Measurements from ENCODE around the gene RALGDS. TPM values are rescaled to one million over a fixed set of nuclear protein-coding genes. Genes with fewer than 3 reads are reported as not detected.

RALGDS gene
- total and polyA plus RNA-seq, 2 of the 13 experiments (the other 11 are each of a cell fraction or from before 2014, with no cell fraction given): 12.9 to 25.5 TPM

- no peak overlapping the region for H3K27ac ChIP-seq (ENCODE audit: extremely low read length, insufficient read depth, low read length)
- 92% methylated on average over 17 of the region's 18 CpGs for WGBS (ENCODE audit: low lambda C conversion rate)
- no peaks in the 10 kb centered on the region for H3K79me2 ChIP-seq (ENCODE audit: insufficient read depth, low read length)
- ChIA-PET POLR2A (no interaction called here), CTCF (ENCODE audit: low intra/inter-chr PET ratio, low total read pairs) (no interaction called here)
- H3K36me3 ChIP-seq (replicated peaks in 1 of 2; ENCODE audit: control insufficient read depth in 1 of 2, insufficient read depth in 2 of 2, low read length in 2 of 2): peaks cover 17 to 38% of the 10 kb centered on the region in 2 experiments; a peak in 4 of 5 replicates
- intact Hi-C loops (cut with micrococcal nuclease; ENCODE audit: unreplicated experiment) (no loop called here), in situ Hi-C loops (cut with HindIII; ENCODE audit: extremely low pct_ligation_motif_present, low pct_unique_long_range_greater_than_20kb) (loop anchor here (5.0 kb wide), 1 partner anchor 37 kb away; no protein-coding TSS in a partner anchor)
- DNase-seq (ENCODE audit: low spot score) (no peak), FAIRE-seq (no peak), ATAC-seq (no peak)
- no peak overlapping the region for H2AFZ ChIP-seq (ENCODE audit: low read length)
- peaks cover 18% of the 10 kb centered on the region for H3K4me1 ChIP-seq (ENCODE audit: insufficient read depth, low read length)
- no peaks in the 10 kb centered on the region for H3K27me3 ChIP-seq (ENCODE audit: control insufficient read depth in 1 of 2, insufficient read depth in 2 of 2, low read length in 2 of 2)
- H3K4me2 ChIP-seq (ENCODE audit: low read depth, low read length): no peak overlapping the region
- TF ChIP-seq, protein P1, sequence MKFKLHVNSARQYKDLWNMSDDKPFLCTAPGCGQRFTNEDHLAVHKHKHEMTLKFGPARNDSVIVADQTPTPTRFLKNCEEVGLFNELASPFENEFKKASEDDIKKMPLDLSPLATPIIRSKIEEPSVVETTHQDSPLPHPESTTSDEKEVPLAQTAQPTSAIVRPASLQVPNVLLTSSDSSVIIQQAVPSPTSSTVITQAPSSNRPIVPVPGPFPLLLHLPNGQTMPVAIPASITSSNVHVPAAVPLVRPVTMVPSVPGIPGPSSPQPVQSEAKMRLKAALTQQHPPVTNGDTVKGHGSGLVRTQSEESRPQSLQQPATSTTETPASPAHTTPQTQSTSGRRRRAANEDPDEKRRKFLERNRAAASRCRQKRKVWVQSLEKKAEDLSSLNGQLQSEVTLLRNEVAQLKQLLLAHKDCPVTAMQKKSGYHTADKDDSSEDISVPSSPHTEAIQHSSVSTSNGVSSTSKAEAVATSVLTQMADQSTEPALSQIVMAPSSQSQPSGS (CRISPR knock-in tag; IDR thresholded peaks at IDR 0.05): no peak
- no peak for TF ChIP-seq SMC3 (IDR thresholded peaks at IDR 0.05; ENCODE audit: low read length)
- no peak for TF ChIP-seq ZSCAN20 (CRISPR knock-in tag; IDR thresholded peaks at IDR 0.05; ENCODE audit: borderline replicate concordance)
- TF ChIP-seq HMGA1 (CRISPR knock-in tag; conservative IDR thresholded peaks at IDR 0.05): no peak
- no peak overlapping the region for H3K4me3 ChIP-seq (replicated peaks in 1 of 3; ENCODE audit: insufficient read depth in 1 of 3, low read depth in 2 of 3, low read length in 3 of 3)
- H3K9ac ChIP-seq (ENCODE audit: insufficient read depth, low read depth, low read length): no peak overlapping the region
- no peaks in the 10 kb centered on the region for H3K9me3 ChIP-seq (ENCODE audit: low read length)
- no TSS peak for BruUV-seq (replicated peaks)
- peaks cover 26% of the 10 kb centered on the region; the same call in 1 of the 2 replicates for H4K20me1 ChIP-seq (ENCODE audit: insufficient read depth, low read length)
These were observed 10.9 kb downstream of the RALGDS start for GRCh38 chr9:133109931-133110650.
